GM23338 (cell line): ENCODE results near the gene GPHA2. TPM values are rescaled to one million over a fixed set of nuclear protein-coding genes. Genes with fewer than 3 reads are reported as not detected.

Experiments
- ATAC-seq: fragments of 200-7000 bp; cut with Tn5 transposase; 3 replicates; pipeline ENCODE4 v1.9.1; 2020
- DNase-seq: peaks from one replicate; pipeline ENCODE4 v3.0.0-alpha.2; 2015; ENCODE audit warnings: low spot score
- H2AFZ ChIP-seq: fragments of 200-600 bp; sonication (generic); 2 replicates; pipeline ENCODE4 v1.8.0; 2016; ENCODE audit warnings: antibody characterized with exemption, mild to moderate bottlenecking, moderate library complexity
- H3F3A ChIP-seq: fragments of 200-600 bp; sonication (generic); replicated peaks from 2 replicates; pipeline ENCODE4 v1.8.0; 2017; ENCODE audit warnings: antibody characterized with exemption, mixed run types, low read depth
- H3K27ac ChIP-seq: fragments of 200-600 bp; sonication (generic); 2 replicates; pipeline ENCODE4 v1.6.1; 2016; ENCODE audit warnings: low read depth
- H3K27me3 ChIP-seq: fragments of 200-600 bp; sonication (generic); 2 replicates; pipeline ENCODE4 v1.8.0; 2016; ENCODE audit warnings: mild to moderate bottlenecking, mixed run types, moderate library complexity; ENCODE audit not compliant: insufficient read depth
- H3K36me3 ChIP-seq: fragments of 200-600 bp; sonication (generic); 2 replicates; pipeline ENCODE4 v1.8.0; 2016; ENCODE audit warnings: mild to moderate bottlenecking; ENCODE audit not compliant: insufficient read depth
- H3K4me1 ChIP-seq: fragments of 200-600 bp; sonication (generic); 2 replicates; pipeline ENCODE4 v1.8.0; 2016; ENCODE audit warnings: mild to moderate bottlenecking, moderate library complexity; ENCODE audit not compliant: insufficient read depth
- H3K4me2 ChIP-seq: fragments of 200-600 bp; sonication (generic); 2 replicates; pipeline ENCODE4 v1.7.1; 2017; ENCODE audit warnings: mixed run types
- H3K4me3 ChIP-seq: fragments of 200-600 bp; sonication (generic); 2 replicates; pipeline ENCODE4 v1.6.1; 2016; ENCODE audit warnings: mixed run types
- H3K79me2 ChIP-seq: fragments of 200-600 bp; sonication (generic); replicated peaks from 2 replicates; pipeline ENCODE4 v1.8.0; 2017; ENCODE audit warnings: mild to moderate bottlenecking; ENCODE audit not compliant: insufficient read depth
- H3K9me2 ChIP-seq: fragments of 200-600 bp; sonication (generic); 2 replicates; pipeline ENCODE4 v1.8.0; 2017; ENCODE audit not compliant: insufficient read depth
- H4K20me1 ChIP-seq: fragments of 200-600 bp; sonication (generic); replicated peaks from 2 replicates; pipeline ENCODE4 v1.8.0; 2017; ENCODE audit warnings: mild to moderate bottlenecking; ENCODE audit not compliant: insufficient read depth
- H3K27ac Mint-ChIP-seq: 2 replicates; pipeline ENCODE4 v1.8.0; 2020; ENCODE audit warnings: inconsistent platforms, mild to moderate bottlenecking, moderate library complexity, mixed read lengths
- H3K27me3 Mint-ChIP-seq: 3 replicates; pipeline ENCODE4 v1.8.0; 2022; ENCODE audit warnings: low read depth, mild to moderate bottlenecking, moderate library complexity, mixed read lengths, inconsistent platforms; ENCODE audit not compliant: insufficient read depth, poor library complexity
- H3K36me3 Mint-ChIP-seq: 3 replicates; pipeline ENCODE4 v1.8.0; 2021; ENCODE audit warnings: low read depth, mild to moderate bottlenecking, inconsistent platforms, moderate library complexity, mixed read lengths
- H3K4me1 Mint-ChIP-seq: 3 replicates; pipeline ENCODE4 v1.8.0; 2020; ENCODE audit warnings: mild to moderate bottlenecking, inconsistent platforms, mixed read lengths
- H3K4me3 Mint-ChIP-seq: 3 replicates; pipeline ENCODE4 v1.8.0; 2021; ENCODE audit warnings: moderate library complexity, mild to moderate bottlenecking, inconsistent platforms, mixed read lengths
- H3K9me3 Mint-ChIP-seq: 3 replicates; pipeline ENCODE4 v1.8.0; 2020; ENCODE audit warnings: moderate library complexity, mild to moderate bottlenecking, inconsistent platforms, mixed read lengths
- CREB1 ChIP-seq: fragments of 250-450 bp; sonication (Bioruptor Pico); IDR thresholded peaks from 2 replicates; pipeline ENCODE4 v1.5.0; 2020; ENCODE audit warnings: low read depth, mild to moderate bottlenecking, moderate library complexity
- EZH2 ChIP-seq: fragments of 200-600 bp; sonication (generic); IDR thresholded peaks from one replicate; pipeline ENCODE4 v1.8.0; 2017; ENCODE audit warnings: antibody characterized with exemption, mild to moderate bottlenecking, low read depth; ENCODE audit not compliant: unreplicated experiment
- EZH2phosphoT487 ChIP-seq: fragments of 200-600 bp; sonication (generic); IDR thresholded peaks from one replicate; pipeline ENCODE4 v1.8.1; 2018; ENCODE audit warnings: antibody characterized with exemption; ENCODE audit not compliant: unreplicated experiment
- JUNB ChIP-seq: IDR thresholded peaks from one replicate; pipeline ENCODE4 v1.6.1; 2016; ENCODE audit warnings: antibody characterized with exemption; ENCODE audit not compliant: unreplicated experiment
- NANOG ChIP-seq: IDR thresholded peaks from 2 replicates; pipeline ENCODE4 v1.6.1; 2016; ENCODE audit warnings: antibody characterized with exemption, borderline replicate concordance
- POLR2AphosphoS5 ChIP-seq: IDR thresholded peaks from 2 replicates; pipeline ENCODE4 v1.6.1; 2016; ENCODE audit warnings: antibody characterized with exemption, low read depth
- STAT1 ChIP-seq: IDR thresholded peaks from one replicate; pipeline ENCODE4 v1.6.1; 2016; ENCODE audit warnings: antibody characterized with exemption; ENCODE audit not compliant: unreplicated experiment
- ZNF114 ChIP-seq: fragments of 250-450 bp; sonication (Bioruptor Pico); IDR thresholded peaks from 2 replicates; pipeline ENCODE4 v1.5.0; 2020; ENCODE audit warnings: mild to moderate bottlenecking, moderate library complexity
- ZNF331 ChIP-seq: fragments of 250-450 bp; sonication (Bioruptor Pico); IDR thresholded peaks from 2 replicates; pipeline ENCODE4 v1.5.0; 2020; ENCODE audit warnings: low read depth, mild to moderate bottlenecking, moderate library complexity
- polyA plus RNA-seq: library from polyadenylated mRNA; unstranded; fragments of >200 nt; fragmentation: Nextera tagmentation; extraction: Ambion mirVana; gene quantifications from 2 replicates; pipeline ENCODE4 v1.2.1, GENCODE V29; 2016
- total RNA-seq: library from RNA; depleted of rRNA; stranded (reverse); fragments of >200 nt; shearing (Covaris generic); gene quantifications from 2 replicates; pipeline ENCODE4 v1.2.3, GENCODE V29; 2014
- TF ChIP-seq, protein P1 (sequence below): IDR thresholded peaks from one replicate; pipeline ENCODE4 v1.6.1; 2018; ENCODE audit warnings: antibody characterized with exemption; ENCODE audit not compliant: unreplicated experiment
- TF ChIP-seq, protein P2 (sequence below): IDR thresholded peaks from 2 replicates; pipeline ENCODE4 v1.6.1; 2016; ENCODE audit warnings: antibody characterized with exemption
- TF ChIP-seq, protein P3 (sequence below): fragments of 250-450 bp; sonication (Bioruptor Pico); IDR thresholded peaks from 2 replicates; pipeline ENCODE4 v1.5.0; 2020; ENCODE audit warnings: mild to moderate bottlenecking, moderate library complexity

GPHA2 gene
- total and polyA plus RNA-seq, 2 experiments from 2014 or later: 0.83 to 1.8 TPM

DNA sequence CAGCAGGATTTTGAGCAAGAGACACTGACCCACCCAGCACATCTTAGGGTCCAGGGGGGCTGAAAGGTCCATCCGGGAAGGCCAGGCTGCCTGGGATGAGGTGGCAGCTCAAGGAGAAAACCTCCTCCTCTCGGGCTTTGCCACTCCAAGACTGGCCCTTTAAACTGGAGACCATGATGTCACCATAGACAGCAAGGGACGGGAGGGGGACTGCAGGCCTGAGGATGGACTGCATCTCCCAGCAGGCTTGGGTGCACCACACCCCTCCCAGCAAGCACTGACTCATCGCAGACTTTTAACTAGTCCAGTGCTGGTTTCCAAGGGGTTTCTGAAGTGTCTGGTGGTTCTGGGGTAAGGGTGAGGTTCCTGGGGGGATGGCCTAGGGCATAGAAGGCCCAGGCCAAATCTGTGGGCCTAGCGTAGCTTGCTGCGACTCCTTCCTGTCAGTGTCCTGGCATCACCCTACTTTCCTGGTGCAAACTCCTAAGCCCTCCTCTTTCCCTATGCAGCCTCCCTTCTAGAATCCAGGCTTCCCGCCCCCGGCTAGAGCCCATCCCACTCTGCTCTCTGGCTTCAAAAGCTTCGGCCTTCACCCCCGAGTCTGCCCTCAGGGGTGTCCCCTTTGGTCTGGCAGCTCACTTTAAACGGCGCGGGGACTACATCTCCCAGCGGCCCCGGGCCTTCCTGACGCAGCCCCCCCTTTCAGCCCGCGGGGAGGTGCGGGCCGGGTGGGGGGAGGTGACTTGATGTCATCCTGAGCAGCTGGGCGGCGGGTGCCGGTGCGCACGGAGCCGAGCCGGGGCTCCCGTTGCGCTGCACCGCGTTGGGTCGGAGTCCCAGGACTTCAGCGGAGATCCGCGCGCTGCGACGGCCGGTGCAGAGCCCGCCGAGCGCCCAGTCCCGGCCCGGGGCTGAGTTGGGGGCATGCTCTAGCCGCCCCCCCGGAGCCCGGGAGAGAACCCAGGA lies 11.5 kb downstream of the GPHA2 start, which contains the start of gene PPP2R5B:
TSS of gene PPP2R5B (plus strand) at position 746 of the 966 bp plus-strand sequence. CDS start 1,046 bp downstream, outside the sequence.
- H3K79me2 ChIP-seq: no peaks in the 10 kb centered on the region
- peak within 1 kb of the TSS; percentile 90 for H3K4me3 ChIP-seq
- H3K4me1 ChIP-seq: peaks cover 4% of the 10 kb centered on the region; the same call in 1 of the 2 replicates
- Mint-ChIP-seq H3K4me1 (peaks cover 6% of the 10 kb centered on the region; the same call in 1 of the 3 replicates), H3K9me3 (no peaks in the 10 kb centered on the region; the same call in 2 of the 3 replicates), H3K27me3 (peaks cover 11% of the 10 kb centered on the region), H3K27ac (peak within 1 kb of the TSS; percentile 94), H3K4me3 (peak within 1 kb of the TSS; percentile 90), H3K36me3 (no peaks in the 10 kb centered on the region)
- H3K27me3 ChIP-seq: no peaks in the 10 kb centered on the region
- no peaks in the 10 kb centered on the region; the same call in 1 of the 2 replicates for H4K20me1 ChIP-seq
- peak within 1 kb of the TSS; percentile 78; the same call in 1 of the 2 replicates for H3K27ac ChIP-seq
- no peaks in the 10 kb centered on the region for H3K36me3 ChIP-seq
- peak; percentile 89 for ATAC-seq
- no peaks in the 10 kb centered on the region for H3K9me2 ChIP-seq
- peak; percentile 84 for TF ChIP-seq CREB1 (CRISPR knock-in tag)
- TF ChIP-seq, protein P1, sequence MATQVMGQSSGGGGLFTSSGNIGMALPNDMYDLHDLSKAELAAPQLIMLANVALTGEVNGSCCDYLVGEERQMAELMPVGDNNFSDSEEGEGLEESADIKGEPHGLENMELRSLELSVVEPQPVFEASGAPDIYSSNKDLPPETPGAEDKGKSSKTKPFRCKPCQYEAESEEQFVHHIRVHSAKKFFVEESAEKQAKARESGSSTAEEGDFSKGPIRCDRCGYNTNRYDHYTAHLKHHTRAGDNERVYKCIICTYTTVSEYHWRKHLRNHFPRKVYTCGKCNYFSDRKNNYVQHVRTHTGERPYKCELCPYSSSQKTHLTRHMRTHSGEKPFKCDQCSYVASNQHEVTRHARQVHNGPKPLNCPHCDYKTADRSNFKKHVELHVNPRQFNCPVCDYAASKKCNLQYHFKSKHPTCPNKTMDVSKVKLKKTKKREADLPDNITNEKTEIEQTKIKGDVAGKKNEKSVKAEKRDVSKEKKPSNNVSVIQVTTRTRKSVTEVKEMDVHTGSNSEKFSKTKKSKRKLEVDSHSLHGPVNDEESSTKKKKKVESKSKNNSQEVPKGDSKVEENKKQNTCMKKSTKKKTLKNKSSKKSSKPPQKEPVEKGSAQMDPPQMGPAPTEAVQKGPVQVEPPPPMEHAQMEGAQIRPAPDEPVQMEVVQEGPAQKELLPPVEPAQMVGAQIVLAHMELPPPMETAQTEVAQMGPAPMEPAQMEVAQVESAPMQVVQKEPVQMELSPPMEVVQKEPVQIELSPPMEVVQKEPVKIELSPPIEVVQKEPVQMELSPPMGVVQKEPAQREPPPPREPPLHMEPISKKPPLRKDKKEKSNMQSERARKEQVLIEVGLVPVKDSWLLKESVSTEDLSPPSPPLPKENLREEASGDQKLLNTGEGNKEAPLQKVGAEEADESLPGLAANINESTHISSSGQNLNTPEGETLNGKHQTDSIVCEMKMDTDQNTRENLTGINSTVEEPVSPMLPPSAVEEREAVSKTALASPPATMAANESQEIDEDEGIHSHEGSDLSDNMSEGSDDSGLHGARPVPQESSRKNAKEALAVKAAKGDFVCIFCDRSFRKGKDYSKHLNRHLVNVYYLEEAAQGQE: no peak
- TF ChIP-seq STAT1: no peak
- no peak for TF ChIP-seq ZNF331 (CRISPR knock-in tag)
- TF ChIP-seq, protein P2, sequence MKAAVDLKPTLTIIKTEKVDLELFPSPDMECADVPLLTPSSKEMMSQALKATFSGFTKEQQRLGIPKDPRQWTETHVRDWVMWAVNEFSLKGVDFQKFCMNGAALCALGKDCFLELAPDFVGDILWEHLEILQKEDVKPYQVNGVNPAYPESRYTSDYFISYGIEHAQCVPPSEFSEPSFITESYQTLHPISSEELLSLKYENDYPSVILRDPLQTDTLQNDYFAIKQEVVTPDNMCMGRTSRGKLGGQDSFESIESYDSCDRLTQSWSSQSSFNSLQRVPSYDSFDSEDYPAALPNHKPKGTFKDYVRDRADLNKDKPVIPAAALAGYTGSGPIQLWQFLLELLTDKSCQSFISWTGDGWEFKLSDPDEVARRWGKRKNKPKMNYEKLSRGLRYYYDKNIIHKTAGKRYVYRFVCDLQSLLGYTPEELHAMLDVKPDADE: peak; percentile 82; the same call in 1 of the 2 replicates
- TF ChIP-seq POLR2AphosphoS5: peak; percentile 42
- TF ChIP-seq EZH2phosphoT487: no peak
- TF ChIP-seq JUNB: no peak
- no peak for TF ChIP-seq ZNF114 (CRISPR knock-in tag)
- TF ChIP-seq, protein P3, sequence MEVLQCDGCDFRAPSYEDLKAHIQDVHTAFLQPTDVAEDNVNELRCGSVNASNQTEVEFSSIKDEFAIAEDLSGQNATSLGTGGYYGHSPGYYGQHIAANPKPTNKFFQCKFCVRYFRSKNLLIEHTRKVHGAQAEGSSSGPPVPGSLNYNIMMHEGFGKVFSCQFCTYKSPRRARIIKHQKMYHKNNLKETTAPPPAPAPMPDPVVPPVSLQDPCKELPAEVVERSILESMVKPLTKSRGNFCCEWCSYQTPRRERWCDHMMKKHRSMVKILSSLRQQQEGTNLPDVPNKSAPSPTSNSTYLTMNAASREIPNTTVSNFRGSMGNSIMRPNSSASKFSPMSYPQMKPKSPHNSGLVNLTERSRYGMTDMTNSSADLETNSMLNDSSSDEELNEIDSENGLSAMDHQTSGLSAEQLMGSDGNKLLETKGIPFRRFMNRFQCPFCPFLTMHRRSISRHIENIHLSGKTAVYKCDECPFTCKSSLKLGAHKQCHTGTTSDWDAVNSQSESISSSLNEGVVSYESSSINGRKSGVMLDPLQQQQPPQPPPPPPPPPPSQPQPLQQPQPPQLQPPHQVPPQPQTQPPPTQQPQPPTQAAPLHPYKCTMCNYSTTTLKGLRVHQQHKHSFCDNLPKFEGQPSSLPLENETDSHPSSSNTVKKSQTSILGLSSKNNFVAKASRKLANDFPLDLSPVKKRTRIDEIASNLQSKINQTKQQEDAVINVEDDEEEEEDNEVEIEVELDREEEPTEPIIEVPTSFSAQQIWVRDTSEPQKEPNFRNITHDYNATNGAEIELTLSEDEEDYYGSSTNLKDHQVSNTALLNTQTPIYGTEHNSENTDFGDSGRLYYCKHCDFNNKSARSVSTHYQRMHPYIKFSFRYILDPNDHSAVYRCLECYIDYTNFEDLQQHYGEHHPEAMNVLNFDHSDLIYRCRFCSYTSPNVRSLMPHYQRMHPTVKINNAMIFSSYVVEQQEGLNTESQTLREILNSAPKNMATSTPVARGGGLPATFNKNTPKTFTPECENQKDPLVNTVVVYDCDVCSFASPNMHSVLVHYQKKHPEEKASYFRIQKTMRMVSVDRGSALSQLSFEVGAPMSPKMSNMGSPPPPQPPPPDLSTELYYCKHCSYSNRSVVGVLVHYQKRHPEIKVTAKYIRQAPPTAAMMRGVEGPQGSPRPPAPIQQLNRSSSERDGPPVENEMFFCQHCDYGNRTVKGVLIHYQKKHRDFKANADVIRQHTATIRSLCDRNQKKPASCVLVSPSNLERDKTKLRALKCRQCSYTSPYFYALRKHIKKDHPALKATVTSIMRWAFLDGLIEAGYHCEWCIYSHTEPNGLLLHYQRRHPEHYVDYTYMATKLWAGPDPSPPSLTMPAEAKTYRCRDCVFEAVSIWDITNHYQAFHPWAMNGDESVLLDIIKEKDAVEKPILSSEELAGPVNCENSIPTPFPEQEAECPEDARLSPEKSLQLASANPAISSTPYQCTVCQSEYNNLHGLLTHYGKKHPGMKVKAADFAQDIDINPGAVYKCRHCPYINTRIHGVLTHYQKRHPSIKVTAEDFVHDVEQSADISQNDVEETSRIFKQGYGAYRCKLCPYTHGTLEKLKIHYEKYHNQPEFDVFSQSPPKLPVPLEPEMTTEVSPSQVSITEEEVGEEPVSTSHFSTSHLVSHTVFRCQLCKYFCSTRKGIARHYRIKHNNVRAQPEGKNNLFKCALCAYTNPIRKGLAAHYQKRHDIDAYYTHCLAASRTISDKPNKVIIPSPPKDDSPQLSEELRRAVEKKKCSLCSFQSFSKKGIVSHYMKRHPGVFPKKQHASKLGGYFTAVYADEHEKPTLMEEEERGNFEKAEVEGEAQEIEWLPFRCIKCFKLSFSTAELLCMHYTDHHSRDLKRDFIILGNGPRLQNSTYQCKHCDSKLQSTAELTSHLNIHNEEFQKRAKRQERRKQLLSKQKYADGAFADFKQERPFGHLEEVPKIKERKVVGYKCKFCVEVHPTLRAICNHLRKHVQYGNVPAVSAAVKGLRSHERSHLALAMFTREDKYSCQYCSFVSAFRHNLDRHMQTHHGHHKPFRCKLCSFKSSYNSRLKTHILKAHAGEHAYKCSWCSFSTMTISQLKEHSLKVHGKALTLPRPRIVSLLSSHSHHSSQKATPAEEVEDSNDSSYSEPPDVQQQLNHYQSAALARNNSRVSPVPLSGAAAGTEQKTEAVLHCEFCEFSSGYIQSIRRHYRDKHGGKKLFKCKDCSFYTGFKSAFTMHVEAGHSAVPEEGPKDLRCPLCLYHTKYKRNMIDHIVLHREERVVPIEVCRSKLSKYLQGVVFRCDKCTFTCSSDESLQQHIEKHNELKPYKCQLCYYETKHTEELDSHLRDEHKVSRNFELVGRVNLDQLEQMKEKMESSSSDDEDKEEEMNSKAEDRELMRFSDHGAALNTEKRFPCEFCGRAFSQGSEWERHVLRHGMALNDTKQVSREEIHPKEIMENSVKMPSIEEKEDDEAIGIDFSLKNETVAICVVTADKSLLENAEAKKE (CRISPR knock-in tag): no peak
- no peak for TF ChIP-seq NANOG
- no peak for TF ChIP-seq EZH2
- H3K4me2 ChIP-seq: peak within 1 kb of the TSS; percentile 99
- peak within 1 kb of the TSS; percentile 100 for H2AFZ ChIP-seq
- no peaks in the 10 kb centered on the region for H3F3A ChIP-seq
- DNase-seq: peak; percentile 94
